ENCODE measurements around the gene PPIL6.
A peak's percentile ranks its signal among the peaks of the same experiment; 100 is the strongest.

PPIL6 gene

DNA sequence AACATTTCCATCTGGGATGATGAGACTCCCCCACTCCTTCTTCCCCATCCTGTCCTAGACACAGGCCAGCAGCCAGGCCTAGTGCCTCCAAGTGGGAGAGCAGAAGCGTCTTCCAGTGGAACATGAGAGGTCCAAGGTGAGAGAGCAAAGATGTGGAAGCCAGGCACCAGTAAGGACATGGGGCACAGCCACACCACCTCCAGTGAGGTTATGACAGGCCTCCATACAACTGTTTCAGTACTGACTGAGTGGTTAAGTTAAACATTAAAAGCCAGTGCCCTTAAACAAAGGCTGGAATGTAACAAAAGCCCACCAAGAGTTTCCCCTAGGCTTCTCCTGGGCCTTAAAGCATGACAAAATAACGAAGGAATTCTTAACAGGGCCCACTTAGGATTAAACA is 37.3 kb upstream of the PPIL6 start:
- Histone ChIP-seq H3K4me3 (ENCODE audit: low read length) (peak overlapping the region; percentile 71), H3K4me1 (ENCODE audit: control insufficient read depth, insufficient read depth, low read length) (peaks cover 49% of the 10 kb centered on the region), H3K36me3 (ENCODE audit: control insufficient read depth, insufficient read depth, low read length, severe bottlenecking) (peaks cover 61% of the 10 kb centered on the region), H3K9ac (ENCODE audit: low read length) (peak overlapping the region; percentile 75), H3K27me3 (replicated peaks; ENCODE audit: control insufficient read depth, insufficient read depth, low read length) (no peaks in the 10 kb centered on the region), H3K9me3 (ENCODE audit: control insufficient read depth, low read length) (no peaks in the 10 kb centered on the region)
- DNase-seq (ENCODE audit: low read depth), result no peak

DNA sequence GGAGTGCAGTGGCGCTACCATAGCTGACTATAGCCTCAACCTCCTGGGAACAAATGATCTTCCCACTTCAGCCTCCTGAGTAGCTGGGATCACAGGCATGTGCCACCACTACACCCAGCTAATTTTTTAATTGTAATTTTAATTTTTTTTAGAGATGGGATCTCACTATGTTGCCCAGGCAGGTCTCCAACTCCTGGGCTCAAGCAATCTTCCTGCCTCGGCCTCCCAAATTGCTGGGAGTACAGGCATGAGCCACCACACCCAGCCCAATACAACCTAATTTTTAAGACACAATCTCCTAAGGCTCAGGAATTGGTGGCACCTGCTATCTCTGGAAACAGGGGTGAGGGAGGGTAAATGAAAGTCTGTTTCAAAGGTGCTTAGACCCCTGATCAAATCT is 36.8 kb upstream of the PPIL6 start:
- no peaks in the 10 kb centered on the region for H3K9me3 ChIP-seq (ENCODE audit: control insufficient read depth, low read length)
- DNase-seq (ENCODE audit: low read depth), result no peak
- no peaks in the 10 kb centered on the region for H3K27me3 ChIP-seq (replicated peaks; ENCODE audit: control insufficient read depth, insufficient read depth, low read length)
- no peak overlapping the region for H3K9ac ChIP-seq (ENCODE audit: low read length)
- peaks cover 49% of the 10 kb centered on the region for H3K4me1 ChIP-seq (ENCODE audit: control insufficient read depth, insufficient read depth, low read length)
- peaks cover 66% of the 10 kb centered on the region for H3K36me3 ChIP-seq (ENCODE audit: control insufficient read depth, insufficient read depth, low read length, severe bottlenecking)
- peak overlapping the region; percentile 71 for H3K4me3 ChIP-seq (ENCODE audit: low read length)

DNA sequence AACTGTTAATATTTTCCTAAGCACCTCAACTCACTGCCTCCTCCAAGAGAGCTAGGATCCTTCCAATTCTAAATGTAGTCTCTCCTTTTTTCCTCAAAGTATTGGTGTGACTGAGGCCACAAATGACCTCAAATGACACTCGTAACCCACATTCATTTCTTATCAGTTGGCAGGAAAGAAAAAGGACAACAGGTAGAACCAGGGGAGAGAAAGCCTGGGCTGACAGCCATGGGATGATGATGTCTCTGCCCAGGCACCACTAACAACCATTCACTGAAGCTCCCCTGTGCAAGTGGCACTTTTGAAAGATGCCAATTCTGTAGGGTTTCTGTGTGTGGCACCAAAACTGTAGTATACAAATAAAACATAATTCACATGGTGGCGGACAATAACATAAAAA is 35.2 kb upstream of the PPIL6 start:
- Histone ChIP-seq H3K9ac (ENCODE audit: low read length) (no peak overlapping the region), H3K27me3 (replicated peaks; ENCODE audit: control insufficient read depth, insufficient read depth, low read length) (no peaks in the 10 kb centered on the region), H3K9me3 (ENCODE audit: control insufficient read depth, low read length) (no peaks in the 10 kb centered on the region), H3K4me1 (ENCODE audit: control insufficient read depth, insufficient read depth, low read length) (peaks cover 34% of the 10 kb centered on the region), H3K4me3 (ENCODE audit: low read length) (no peak overlapping the region), H3K36me3 (ENCODE audit: control insufficient read depth, insufficient read depth, low read length, severe bottlenecking) (peaks cover 68% of the 10 kb centered on the region)
- no peak for DNase-seq (ENCODE audit: low read depth)

DNA sequence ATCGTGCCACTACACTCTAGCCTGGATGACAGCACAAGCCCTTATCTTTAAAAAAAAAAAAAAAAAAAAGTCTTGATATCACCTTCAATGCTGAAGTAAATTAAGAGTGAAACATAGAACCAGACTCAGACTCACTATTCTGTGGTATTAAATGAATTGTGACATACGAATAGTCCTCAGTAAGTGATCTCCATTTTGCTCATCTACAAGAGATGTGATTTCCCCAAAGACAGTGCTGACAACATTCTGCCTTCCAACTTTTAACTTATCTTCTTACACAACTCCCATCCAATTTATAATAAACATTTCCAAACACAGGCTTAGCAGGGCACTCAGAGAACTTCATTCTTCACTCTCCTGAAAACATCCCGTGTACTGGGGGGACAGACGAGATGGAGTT is 34.6 kb upstream of the PPIL6 start:
- Histone ChIP-seq H3K9ac (ENCODE audit: low read length) (no peak overlapping the region), H3K9me3 (ENCODE audit: control insufficient read depth, low read length) (no peaks in the 10 kb centered on the region), H3K4me3 (ENCODE audit: low read length) (no peak overlapping the region), H3K36me3 (ENCODE audit: control insufficient read depth, insufficient read depth, low read length, severe bottlenecking) (peaks cover 71% of the 10 kb centered on the region), H3K27me3 (replicated peaks; ENCODE audit: control insufficient read depth, insufficient read depth, low read length) (no peaks in the 10 kb centered on the region), H3K4me1 (ENCODE audit: control insufficient read depth, insufficient read depth, low read length) (peaks cover 29% of the 10 kb centered on the region)
- DNase-seq (ENCODE audit: low read depth), result no peak

DNA sequence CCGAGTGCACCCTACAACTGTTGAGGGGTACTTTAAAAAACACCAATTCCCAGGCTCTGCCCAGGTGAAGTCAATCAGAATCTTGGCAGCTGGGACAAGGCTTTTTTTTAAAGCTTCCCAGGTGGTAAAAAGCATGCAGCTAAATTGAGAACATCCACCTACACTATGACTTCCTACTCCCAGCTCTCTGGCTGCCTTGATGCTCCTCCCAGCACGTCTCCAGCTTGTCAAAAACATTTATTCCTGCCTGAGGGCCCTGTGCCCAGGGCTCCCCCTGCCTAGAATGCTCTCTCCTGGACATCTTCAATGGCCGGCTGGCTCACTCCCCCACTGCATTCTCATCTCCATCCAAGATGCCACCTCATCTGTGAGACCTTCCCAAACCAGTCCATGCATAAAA is 32.7 kb upstream of the PPIL6 start:
- Histone ChIP-seq H3K9me3 (ENCODE audit: control insufficient read depth, low read length) (no peaks in the 10 kb centered on the region), H3K36me3 (ENCODE audit: control insufficient read depth, insufficient read depth, low read length, severe bottlenecking) (peaks cover 89% of the 10 kb centered on the region)
- no peak for DNase-seq (ENCODE audit: low read depth)

DNA sequence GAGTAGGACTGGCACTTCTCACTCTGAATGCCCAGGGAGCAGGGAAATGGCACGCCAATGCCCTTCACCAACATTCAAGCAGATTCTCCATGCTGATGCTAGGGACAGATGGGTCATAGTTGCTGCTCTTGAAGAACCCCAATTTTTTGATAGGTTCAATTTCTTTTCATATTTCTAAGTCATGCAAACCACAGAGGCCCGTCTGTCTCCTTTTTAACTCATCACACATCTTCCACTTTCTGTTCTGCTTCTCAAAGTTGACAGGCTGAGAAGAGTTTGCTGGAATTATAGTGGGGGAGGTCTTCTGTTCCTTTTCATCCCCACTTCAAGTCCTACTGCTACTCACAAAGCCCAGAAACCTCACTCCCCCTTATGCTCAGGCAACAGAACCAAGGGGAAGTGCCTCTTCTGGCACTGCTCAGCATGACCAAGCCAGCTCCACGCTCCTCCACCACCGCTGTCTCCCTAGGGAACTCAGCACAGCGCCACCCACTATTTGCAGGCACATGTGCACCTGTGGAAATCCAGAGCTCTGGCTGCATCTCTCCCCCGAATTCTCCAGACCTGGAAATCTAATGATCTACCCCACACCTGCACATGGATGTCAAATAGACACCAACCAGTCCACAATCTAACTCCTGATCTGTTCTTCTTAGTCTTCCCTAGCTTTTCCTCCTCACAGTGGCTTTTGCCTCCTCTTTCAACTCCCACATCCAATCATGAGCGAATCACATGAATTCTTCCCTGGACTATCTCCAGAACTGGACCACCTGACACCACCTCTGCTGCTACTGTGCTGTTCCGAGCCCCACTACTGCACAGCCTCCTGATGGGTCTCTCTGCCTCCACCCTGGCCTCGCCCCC is 31.9 kb upstream of the PPIL6 start:
- peaks cover 93% of the 10 kb centered on the region for H3K36me3 ChIP-seq (ENCODE audit: control insufficient read depth, insufficient read depth, low read length, severe bottlenecking)
- H3K4me1 ChIP-seq (ENCODE audit: control insufficient read depth, insufficient read depth, low read length), result peaks cover 6% of the 10 kb centered on the region
- H3K27me3 ChIP-seq (replicated peaks; ENCODE audit: control insufficient read depth, insufficient read depth, low read length), result no peaks in the 10 kb centered on the region
- no peak overlapping the region for H3K4me3 ChIP-seq (ENCODE audit: low read length)
- no peak overlapping the region for H3K9ac ChIP-seq (ENCODE audit: low read length)
- DNase-seq (ENCODE audit: low read depth), result no peak
- no peaks in the 10 kb centered on the region for H3K9me3 ChIP-seq (ENCODE audit: control insufficient read depth, low read length)

More for the DNA sequence above, 32.7 kb upstream of the PPIL6 start:
- Histone ChIP-seq H3K4me3 (ENCODE audit: low read length) (no peak overlapping the region), H3K4me1 (ENCODE audit: control insufficient read depth, insufficient read depth, low read length) (peaks cover 14% of the 10 kb centered on the region), H3K27me3 (replicated peaks; ENCODE audit: control insufficient read depth, insufficient read depth, low read length) (no peaks in the 10 kb centered on the region), H3K9ac (ENCODE audit: low read length) (no peak overlapping the region)

DNA sequence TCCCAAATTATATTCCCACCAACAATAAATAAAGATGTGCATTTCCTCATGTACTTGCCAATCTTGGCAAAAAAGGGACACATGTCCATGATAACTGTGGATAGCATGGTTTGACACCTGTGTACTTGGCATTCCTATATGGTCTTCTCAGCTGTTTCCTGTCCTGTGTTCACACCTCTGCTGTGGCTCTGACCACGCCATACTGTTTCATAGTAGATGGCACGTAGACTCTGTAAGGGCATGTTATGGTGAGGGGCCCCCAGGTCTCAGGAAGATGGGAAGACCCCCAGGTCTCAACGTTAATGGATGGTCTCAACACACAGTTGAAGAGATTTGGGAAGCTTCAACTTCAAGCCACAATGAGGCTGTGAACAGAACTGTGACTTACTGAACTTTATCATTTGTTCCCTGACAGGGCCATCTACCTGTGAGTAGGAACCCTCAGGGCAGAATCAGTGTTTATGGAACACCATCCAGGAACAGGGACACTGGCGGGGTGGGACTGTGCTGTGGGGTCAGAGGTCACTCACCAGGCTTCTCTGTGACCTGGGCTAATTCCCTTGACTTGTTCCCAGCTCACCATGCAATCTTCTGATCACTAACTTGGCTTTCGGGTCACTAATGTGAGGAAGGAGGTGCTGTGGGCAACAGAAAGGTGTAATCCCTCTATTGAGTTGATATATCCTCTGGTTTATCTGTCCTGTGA is 30.8 kb upstream of the PPIL6 start:
- Histone ChIP-seq H3K9ac (ENCODE audit: low read length) (no peak overlapping the region), H3K27me3 (replicated peaks; ENCODE audit: control insufficient read depth, insufficient read depth, low read length) (no peaks in the 10 kb centered on the region), H3K4me3 (ENCODE audit: low read length) (no peak overlapping the region), H3K9me3 (ENCODE audit: control insufficient read depth, low read length) (no peaks in the 10 kb centered on the region), H3K4me1 (ENCODE audit: control insufficient read depth, insufficient read depth, low read length) (no peaks in the 10 kb centered on the region), H3K36me3 (ENCODE audit: control insufficient read depth, insufficient read depth, low read length, severe bottlenecking) (peaks cover 98% of the 10 kb centered on the region)
- DNase-seq (ENCODE audit: low read depth), result no peak

DNA sequence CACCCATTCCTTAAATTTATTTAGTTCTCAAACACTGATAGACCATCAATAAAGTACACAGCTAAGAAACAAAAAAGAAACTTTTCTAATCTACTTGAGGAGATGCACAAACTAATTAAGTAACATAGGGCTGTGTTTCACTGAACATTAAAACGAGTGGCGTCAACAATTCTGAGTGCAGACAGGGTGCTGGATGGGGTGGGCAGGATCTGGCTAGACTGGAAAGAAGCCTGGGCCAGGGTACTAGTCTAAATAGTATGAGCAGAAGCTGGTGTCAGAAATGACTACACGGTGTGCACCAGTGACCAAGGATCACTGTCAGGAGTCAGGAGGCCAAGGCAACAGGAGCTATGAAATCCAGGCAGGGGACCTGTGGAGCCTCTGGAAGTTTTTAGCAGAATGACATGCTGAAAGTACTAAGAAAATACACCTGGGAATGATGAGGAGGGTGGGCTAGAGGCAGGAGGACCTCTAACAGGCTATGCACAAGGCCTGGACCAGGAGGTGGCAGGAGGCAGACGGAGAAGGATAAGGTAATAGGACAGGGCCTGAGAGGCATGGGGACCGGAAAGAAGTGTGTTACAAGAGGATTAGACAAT is 29.3 kb upstream of the PPIL6 start:
- Histone ChIP-seq H3K9me3 (ENCODE audit: control insufficient read depth, low read length) (no peaks in the 10 kb centered on the region), H3K27me3 (replicated peaks; ENCODE audit: control insufficient read depth, insufficient read depth, low read length) (no peaks in the 10 kb centered on the region), H3K36me3 (ENCODE audit: control insufficient read depth, insufficient read depth, low read length, severe bottlenecking) (peaks cover 98% of the 10 kb centered on the region), H3K9ac (ENCODE audit: low read length) (no peak overlapping the region), H3K4me3 (ENCODE audit: low read length) (no peak overlapping the region), H3K4me1 (ENCODE audit: control insufficient read depth, insufficient read depth, low read length) (no peaks in the 10 kb centered on the region)
- no peak for DNase-seq (ENCODE audit: low read depth)

DNA sequence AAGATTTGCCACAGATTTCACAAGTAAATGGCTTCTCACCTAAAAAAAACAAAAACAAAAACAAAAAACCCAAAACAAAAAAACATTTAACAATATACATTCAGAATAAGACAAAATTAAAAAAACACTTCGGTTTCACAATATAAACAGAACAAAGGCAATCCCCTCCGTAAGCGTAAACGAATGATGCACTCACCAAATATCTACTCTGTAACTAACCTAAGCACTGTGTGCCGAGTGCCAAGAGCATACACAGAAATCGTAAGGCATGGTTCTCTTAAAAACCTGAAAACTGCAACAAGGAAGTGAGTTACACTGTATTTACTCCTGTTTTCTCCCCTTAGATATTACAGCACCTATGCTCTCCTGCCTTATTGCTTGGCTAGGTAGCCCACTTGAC is 27.3 kb upstream of the PPIL6 start:
- Histone ChIP-seq H3K36me3 (ENCODE audit: control insufficient read depth, insufficient read depth, low read length, severe bottlenecking) (peaks cover 98% of the 10 kb centered on the region), H3K9me3 (ENCODE audit: control insufficient read depth, low read length) (no peaks in the 10 kb centered on the region), H3K4me3 (ENCODE audit: low read length) (no peak overlapping the region), H3K27me3 (replicated peaks; ENCODE audit: control insufficient read depth, insufficient read depth, low read length) (no peaks in the 10 kb centered on the region), H3K9ac (ENCODE audit: low read length) (no peak overlapping the region), H3K4me1 (ENCODE audit: control insufficient read depth, insufficient read depth, low read length) (no peaks in the 10 kb centered on the region)
- DNase-seq (ENCODE audit: low read depth), result no peak

DNA sequence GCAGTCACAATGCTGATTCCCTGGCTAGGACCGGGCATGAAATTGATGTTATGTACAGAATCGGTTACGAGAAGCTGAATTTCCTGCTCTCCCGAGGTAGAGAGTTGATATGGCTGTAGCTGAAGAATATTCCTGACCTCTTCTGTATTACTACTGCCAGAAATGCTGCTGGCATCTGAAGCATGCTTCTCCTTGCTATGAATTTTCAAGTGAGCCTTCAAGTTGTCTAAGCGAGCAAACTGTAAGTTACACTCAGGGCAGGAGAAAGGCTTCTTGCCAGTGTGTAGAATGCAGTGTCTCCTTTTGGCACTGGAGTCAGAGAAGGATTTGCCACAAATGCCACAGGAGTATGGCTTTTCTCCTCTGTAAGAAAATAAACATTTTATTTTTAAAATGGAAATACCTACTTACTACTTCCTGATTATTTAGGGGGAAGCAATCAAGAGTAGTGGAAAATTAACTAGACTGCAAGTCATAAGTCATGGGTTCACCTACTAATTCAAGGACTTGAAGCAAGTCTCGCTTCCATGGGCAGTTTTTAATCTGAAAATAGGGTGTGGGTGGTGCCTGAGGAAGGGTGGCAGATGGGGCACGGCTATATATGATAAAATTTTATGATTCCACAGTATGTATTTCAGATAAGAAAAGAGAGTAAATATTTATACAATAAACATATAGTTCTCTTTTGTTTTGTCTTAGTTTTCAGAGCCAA is 25.9 kb upstream of the PPIL6 start:
- DNase-seq (ENCODE audit: low read depth), result no peak
- H3K36me3 ChIP-seq (ENCODE audit: control insufficient read depth, insufficient read depth, low read length, severe bottlenecking), result peaks cover 98% of the 10 kb centered on the region
- no peak overlapping the region for H3K9ac ChIP-seq (ENCODE audit: low read length)

DNA sequence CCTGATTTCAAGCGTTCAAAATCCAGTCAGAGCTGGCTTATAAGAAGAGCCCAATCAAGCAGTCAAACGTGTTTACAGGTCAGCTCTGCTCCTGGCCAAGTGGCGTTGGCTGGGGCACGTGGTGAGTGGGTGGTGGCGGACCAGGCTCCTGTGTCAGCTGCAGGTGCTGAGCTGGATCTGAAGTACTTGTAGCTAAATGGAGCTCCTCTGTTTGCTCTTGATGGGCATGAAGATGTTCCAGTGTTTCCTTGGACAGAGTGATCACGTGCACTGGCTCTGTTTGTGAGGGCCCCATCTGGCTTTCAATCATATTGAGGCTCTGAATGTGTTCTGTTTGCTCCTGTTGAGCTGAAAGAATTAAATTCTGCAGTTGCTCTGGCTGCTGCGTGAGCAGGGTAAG is 25.3 kb upstream of the PPIL6 start:
- Histone ChIP-seq H3K9ac (ENCODE audit: low read length) (no peak overlapping the region), H3K27me3 (replicated peaks; ENCODE audit: control insufficient read depth, insufficient read depth, low read length) (no peaks in the 10 kb centered on the region), H3K36me3 (ENCODE audit: control insufficient read depth, insufficient read depth, low read length, severe bottlenecking) (peaks cover 97% of the 10 kb centered on the region), H3K4me3 (ENCODE audit: low read length) (no peak overlapping the region), H3K9me3 (ENCODE audit: control insufficient read depth, low read length) (no peaks in the 10 kb centered on the region), H3K4me1 (ENCODE audit: control insufficient read depth, insufficient read depth, low read length) (no peaks in the 10 kb centered on the region)
- no peak for DNase-seq (ENCODE audit: low read depth)

More for the DNA sequence above, 25.9 kb upstream of the PPIL6 start:
- Histone ChIP-seq H3K4me1 (ENCODE audit: control insufficient read depth, insufficient read depth, low read length) (no peaks in the 10 kb centered on the region), H3K4me3 (ENCODE audit: low read length) (no peak overlapping the region), H3K9me3 (ENCODE audit: control insufficient read depth, low read length) (no peaks in the 10 kb centered on the region), H3K27me3 (replicated peaks; ENCODE audit: control insufficient read depth, insufficient read depth, low read length) (no peaks in the 10 kb centered on the region)

All from adipocyte (in vitro differentiated cells).